Neutrophil (primary cell): Measurements from ENCODE around the gene SMARCB1.

Experiments
- H3K27ac ChIP-seq: fragments of 200-600 bp; sonication (generic); 2 replicates; pipeline ENCODE4 v1.5.1; 2016; ENCODE audit warnings: mild to moderate bottlenecking, moderate library complexity
- H3K27me3 ChIP-seq: fragments of 200-600 bp; sonication (generic); 2 replicates; pipeline ENCODE4 v1.6.0; 2016; ENCODE audit warnings: mild to moderate bottlenecking
- H3K36me3 ChIP-seq: fragments of 200-600 bp; sonication (generic); 2 replicates; pipeline ENCODE4 v1.5.1; 2017
- H3K4me1 ChIP-seq, 2 experiments: fragments of 200-600 bp in 1 of 2; sonication (generic) in 1 of 2; 1 replicate in 1 of 2; 2 replicates in 1 of 2; pipeline versions ENCODE4 v1.5.1 to v1.6.1; 2013 to 2016; ENCODE audit warnings: low read depth in 1 of 2, low read length in 1 of 2, mild to moderate bottlenecking in 1 of 2, moderate library complexity in 1 of 2; ENCODE audit not compliant: control insufficient read depth in 1 of 2, insufficient read depth in 1 of 2
- H3K4me3 ChIP-seq, 2 experiments: fragments of 200-600 bp in 1 of 2; sonication (generic) in 1 of 2; 1 replicate in 1 of 2; 2 replicates in 1 of 2; pipeline ENCODE4 v1.5.1; 2013 to 2016; ENCODE audit warnings: low read depth in 1 of 2, low read length in 1 of 2, mild to moderate bottlenecking in 1 of 2, moderate library complexity in 1 of 2
- H3K9me3 ChIP-seq: fragments of 200-600 bp; sonication (generic); 2 replicates; pipeline ENCODE4 v1.5.1; 2016
- TF ChIP-seq, protein P1 (sequence below): fragments of 200-600 bp; sonication (generic); IDR thresholded peaks from 2 replicates; pipeline ENCODE4 v1.5.1; 2016; ENCODE audit warnings: antibody characterized with exemption

SMARCB1 gene

GRCh38 chr22:23847991-23848864 is 61.5 kb downstream of the SMARCB1 start:
- H3K27me3 ChIP-seq, result peaks cover 22% of the 10 kb centered on the region
- H3K4me1 ChIP-seq, result peaks cover 7 to 8% of the 10 kb centered on the region in 2 experiments
- H3K9me3 ChIP-seq, result no peaks in the 10 kb centered on the region
- TF ChIP-seq, protein P1, sequence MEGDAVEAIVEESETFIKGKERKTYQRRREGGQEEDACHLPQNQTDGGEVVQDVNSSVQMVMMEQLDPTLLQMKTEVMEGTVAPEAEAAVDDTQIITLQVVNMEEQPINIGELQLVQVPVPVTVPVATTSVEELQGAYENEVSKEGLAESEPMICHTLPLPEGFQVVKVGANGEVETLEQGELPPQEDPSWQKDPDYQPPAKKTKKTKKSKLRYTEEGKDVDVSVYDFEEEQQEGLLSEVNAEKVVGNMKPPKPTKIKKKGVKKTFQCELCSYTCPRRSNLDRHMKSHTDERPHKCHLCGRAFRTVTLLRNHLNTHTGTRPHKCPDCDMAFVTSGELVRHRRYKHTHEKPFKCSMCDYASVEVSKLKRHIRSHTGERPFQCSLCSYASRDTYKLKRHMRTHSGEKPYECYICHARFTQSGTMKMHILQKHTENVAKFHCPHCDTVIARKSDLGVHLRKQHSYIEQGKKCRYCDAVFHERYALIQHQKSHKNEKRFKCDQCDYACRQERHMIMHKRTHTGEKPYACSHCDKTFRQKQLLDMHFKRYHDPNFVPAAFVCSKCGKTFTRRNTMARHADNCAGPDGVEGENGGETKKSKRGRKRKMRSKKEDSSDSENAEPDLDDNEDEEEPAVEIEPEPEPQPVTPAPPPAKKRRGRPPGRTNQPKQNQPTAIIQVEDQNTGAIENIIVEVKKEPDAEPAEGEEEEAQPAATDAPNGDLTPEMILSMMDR, result no peak
- H3K4me3 ChIP-seq, result no peak overlapping the region
- H3K36me3 ChIP-seq, result no peaks in the 10 kb centered on the region
- H3K27ac ChIP-seq, result no peak overlapping the region

- H3K27ac ChIP-seq, result no peak overlapping the region
- H3K9me3 ChIP-seq, result no peaks in the 10 kb centered on the region
- peaks cover 22% of the 10 kb centered on the region for H3K27me3 ChIP-seq
- H3K4me1 ChIP-seq, result peaks cover 7 to 8% of the 10 kb centered on the region in 2 experiments
- H3K36me3 ChIP-seq, result no peaks in the 10 kb centered on the region
- TF ChIP-seq, protein P1, result peak; percentile 95
- H3K4me3 ChIP-seq, result no peak overlapping the region
Measured at GRCh38 chr22:23849009-23850006, 62.5 kb downstream of the SMARCB1 start.

GRCh38 chr22:23850136-23850611 is 63.4 kb downstream of the SMARCB1 start:
- TF ChIP-seq, protein P1, result no peak
- Histone ChIP-seq H3K36me3 (no peaks in the 10 kb centered on the region), H3K27ac (no peak overlapping the region), H3K4me3 (no peak overlapping the region), H3K4me1 (peaks cover 7 to 8% of the 10 kb centered on the region in 2 experiments), H3K27me3 (peaks cover 22% of the 10 kb centered on the region), H3K9me3 (no peaks in the 10 kb centered on the region)

- H3K27me3 ChIP-seq, result peaks cover 14% of the 10 kb centered on the region
- H3K27ac ChIP-seq, result peak overlapping the region; percentile 77
- TF ChIP-seq, protein P1, result no peak
Measured at GRCh38 chr22:23856721-23857605, 70.2 kb downstream of the SMARCB1 start.

More at GRCh38 chr22:23856721-23857605, 70.2 kb downstream of the SMARCB1 start:
- no peaks in the 10 kb centered on the region for H3K9me3 ChIP-seq
- H3K4me3 ChIP-seq, result peak overlapping the region; percentile 72 to 80
- peaks cover 22 to 26% of the 10 kb centered on the region in 2 experiments for H3K4me1 ChIP-seq
- no peaks in the 10 kb centered on the region for H3K36me3 ChIP-seq
